Measurements from ENCODE around the gene CFAP46.
"Not testable (repeated sequence)": the region's sequence is repeated elsewhere in the genome, so short reads cannot be mapped to it uniquely, and the experiment has no call there.

Gene CFAP46

GRCh38 chr10:132825783-132826523 lies 116.4 kb downstream of the CFAP46 start:
- H3K27ac Mint-ChIP-seq, result not testable (repeated sequence)

GRCh38 chr10:132820056-132820455 lies 122.3 kb downstream of the CFAP46 start:
- Mint-ChIP-seq H3K9me3 (ENCODE audit: low read depth) (no peaks in the 10 kb centered on the region), H3K27ac (no peak overlapping the region), H3K27me3 (peaks cover 16% of the 10 kb centered on the region), H3K36me3 (no peaks in the 10 kb centered on the region), H3K4me3 (no peak overlapping the region), H3K4me1 (ENCODE audit: low read depth) (no peaks in the 10 kb centered on the region)

More at GRCh38 chr10:132825783-132826523, 116.4 kb downstream of the CFAP46 start:
- not testable (repeated sequence) for H3K27me3 Mint-ChIP-seq; H3K9me3 Mint-ChIP-seq (ENCODE audit: low read depth); H3K4me1 Mint-ChIP-seq (ENCODE audit: low read depth); H3K4me3 Mint-ChIP-seq; H3K36me3 Mint-ChIP-seq

DNA sequence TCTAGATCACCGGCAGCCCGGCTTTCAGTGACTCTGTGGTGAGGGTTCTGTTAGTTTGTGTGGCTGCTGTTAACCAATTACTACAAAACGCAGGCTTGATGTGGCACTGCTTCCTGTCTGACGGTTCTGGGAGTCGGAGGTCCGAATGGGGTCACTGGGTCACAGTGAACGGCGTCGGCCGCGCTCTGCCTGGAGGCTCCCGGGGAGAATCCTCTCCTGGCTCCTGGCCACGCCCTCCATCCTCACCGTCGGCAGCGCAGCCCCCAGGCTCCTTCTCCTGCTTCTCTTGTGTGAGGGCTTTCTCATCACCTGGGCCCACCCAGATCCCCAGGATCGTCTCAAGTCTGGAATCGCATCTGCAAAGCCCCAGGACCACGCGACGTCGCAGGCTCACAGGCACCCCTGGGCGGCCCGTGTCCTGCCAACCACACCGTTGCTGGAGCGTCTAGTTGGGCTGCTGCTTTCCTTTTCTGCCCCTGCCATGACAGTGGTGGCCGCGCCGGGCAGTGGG lies 124.6 kb downstream of the CFAP46 start:
- Mint-ChIP-seq H3K36me3 (no peaks in the 10 kb centered on the region), H3K9me3 (ENCODE audit: low read depth) (no peaks in the 10 kb centered on the region), H3K4me1 (ENCODE audit: low read depth) (no peaks in the 10 kb centered on the region), H3K27me3 (peaks cover 16% of the 10 kb centered on the region), H3K4me3 (no peak overlapping the region), H3K27ac (no peak overlapping the region)

DNA sequence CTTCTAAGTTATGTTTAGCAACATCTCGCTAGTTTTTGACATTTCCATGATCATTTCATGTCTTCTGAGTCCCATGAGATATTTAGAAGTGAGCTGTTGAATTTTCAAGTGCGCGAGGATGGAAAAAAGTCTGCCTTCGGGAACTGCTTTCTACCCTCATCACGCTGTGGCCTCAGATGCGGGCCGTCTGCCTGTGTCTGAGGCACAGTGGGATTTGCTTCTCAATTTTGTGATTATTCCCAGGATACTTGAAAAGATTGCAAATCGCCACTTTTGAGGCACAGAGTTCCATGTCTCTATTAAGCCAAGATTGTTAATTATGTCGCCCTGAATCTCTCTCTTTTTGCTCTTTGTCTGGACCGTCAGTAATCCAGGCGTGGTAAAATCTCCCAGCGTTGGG lies 125.7 kb downstream of the CFAP46 start:
- Mint-ChIP-seq H3K9me3 (ENCODE audit: low read depth) (no peaks in the 10 kb centered on the region), H3K4me1 (ENCODE audit: low read depth) (no peaks in the 10 kb centered on the region), H3K4me3 (no peak overlapping the region), H3K27ac (no peak overlapping the region), H3K36me3 (no peaks in the 10 kb centered on the region), H3K27me3 (peaks cover 16% of the 10 kb centered on the region)

- Mint-ChIP-seq H3K36me3 (no peaks in the 10 kb centered on the region), H3K27me3 (peaks cover 16% of the 10 kb centered on the region), H3K4me1 (ENCODE audit: low read depth) (no peaks in the 10 kb centered on the region), H3K27ac (no peak overlapping the region), H3K9me3 (ENCODE audit: low read depth) (no peaks in the 10 kb centered on the region), H3K4me3 (no peak overlapping the region)
Measured at GRCh38 chr10:132815168-132815857, 127.1 kb downstream of the CFAP46 start.

GRCh38 chr10:132814469-132814856 lies 127.9 kb downstream of the CFAP46 start:
- no peak overlapping the region for H3K4me3 Mint-ChIP-seq
- peaks cover 16% of the 10 kb centered on the region for H3K27me3 Mint-ChIP-seq
- no peaks in the 10 kb centered on the region for H3K9me3 Mint-ChIP-seq (ENCODE audit: low read depth)
- no peaks in the 10 kb centered on the region for H3K4me1 Mint-ChIP-seq (ENCODE audit: low read depth)
- H3K36me3 Mint-ChIP-seq, result no peaks in the 10 kb centered on the region
- no peak overlapping the region for H3K27ac Mint-ChIP-seq

DNA sequence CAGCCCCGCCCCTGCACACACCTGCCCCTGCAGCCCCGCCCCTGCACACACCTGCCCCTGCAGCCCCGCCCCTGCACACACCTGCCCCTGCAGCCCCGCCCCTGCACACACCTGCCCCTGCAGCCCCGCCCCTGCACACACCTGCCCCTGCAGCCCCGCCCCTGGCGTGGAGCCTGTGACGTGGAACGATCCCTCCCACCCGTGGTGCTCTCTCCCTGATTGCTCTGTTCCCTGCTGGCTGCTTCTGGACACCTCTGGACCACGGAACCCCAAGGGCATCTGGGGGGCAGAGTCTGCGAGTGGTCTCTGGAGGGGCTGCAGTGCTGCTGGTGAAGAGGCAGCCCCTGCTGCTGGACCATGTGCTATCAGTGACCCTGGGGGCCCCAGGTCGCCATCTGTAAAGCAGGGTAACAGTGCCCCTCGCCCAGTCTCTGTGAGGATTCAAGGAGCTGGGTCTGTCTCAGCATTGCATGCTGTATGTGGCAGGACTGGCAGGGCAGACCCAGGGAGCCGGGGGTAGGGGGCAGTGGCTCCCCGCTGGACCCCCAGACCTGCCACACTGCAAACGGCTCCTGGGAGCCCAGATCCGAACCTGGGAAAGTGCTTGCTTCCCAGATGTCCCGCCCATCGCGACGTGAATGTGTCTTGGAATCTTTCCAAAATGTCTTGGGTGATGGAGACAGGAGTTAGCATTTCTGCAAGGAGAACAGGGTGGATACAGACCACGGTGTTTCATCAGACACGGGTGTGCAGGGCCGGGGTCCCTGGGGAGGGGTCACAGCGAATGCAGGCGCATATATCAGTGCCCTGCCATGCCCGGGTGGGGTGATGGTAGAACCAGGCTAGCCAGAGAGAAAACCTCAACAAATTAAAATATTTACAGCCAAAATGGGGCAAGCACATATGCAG lies 128.6 kb downstream of the CFAP46 start:
- Mint-ChIP-seq H3K4me3 (no peak overlapping the region), H3K4me1 (ENCODE audit: low read depth) (no peaks in the 10 kb centered on the region), H3K27ac (no peak overlapping the region), H3K9me3 (ENCODE audit: low read depth) (no peaks in the 10 kb centered on the region), H3K36me3 (no peaks in the 10 kb centered on the region), H3K27me3 (peaks cover 16% of the 10 kb centered on the region)

DNA sequence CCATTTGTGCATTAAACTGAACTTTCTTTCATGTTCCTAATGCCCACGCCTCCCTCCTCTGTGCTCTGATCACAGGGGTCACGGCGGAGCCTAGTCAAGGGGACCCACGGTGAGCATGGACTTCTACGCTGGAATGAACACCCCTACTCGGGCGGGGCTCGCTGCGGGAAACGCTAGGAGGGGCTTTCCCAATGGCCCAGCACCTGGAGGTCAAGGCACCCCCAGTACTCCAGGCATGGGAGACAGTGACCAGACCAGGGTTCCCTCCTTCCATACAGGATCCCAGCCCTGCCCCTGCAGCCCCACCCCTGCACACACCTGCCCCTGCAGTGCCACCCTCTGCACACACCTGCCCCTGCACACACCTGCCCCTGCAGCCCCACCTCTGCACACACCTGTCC lies 129.4 kb downstream of the CFAP46 start:
- no peaks in the 10 kb centered on the region for H3K36me3 Mint-ChIP-seq
- H3K27ac Mint-ChIP-seq, result no peak overlapping the region
- no peaks in the 10 kb centered on the region for H3K4me1 Mint-ChIP-seq (ENCODE audit: low read depth)
- H3K4me3 Mint-ChIP-seq, result no peak overlapping the region
- H3K9me3 Mint-ChIP-seq (ENCODE audit: low read depth), result no peaks in the 10 kb centered on the region
- peaks cover 13% of the 10 kb centered on the region for H3K27me3 Mint-ChIP-seq

GRCh38 chr10:132812520-132812919 lies 129.8 kb downstream of the CFAP46 start:
- peaks cover 13% of the 10 kb centered on the region for H3K27me3 Mint-ChIP-seq
- no peak overlapping the region for H3K27ac Mint-ChIP-seq
- no peak overlapping the region for H3K4me3 Mint-ChIP-seq
- H3K36me3 Mint-ChIP-seq, result no peaks in the 10 kb centered on the region
- H3K4me1 Mint-ChIP-seq (ENCODE audit: low read depth), result no peaks in the 10 kb centered on the region
- H3K9me3 Mint-ChIP-seq (ENCODE audit: low read depth), result no peaks in the 10 kb centered on the region

DNA sequence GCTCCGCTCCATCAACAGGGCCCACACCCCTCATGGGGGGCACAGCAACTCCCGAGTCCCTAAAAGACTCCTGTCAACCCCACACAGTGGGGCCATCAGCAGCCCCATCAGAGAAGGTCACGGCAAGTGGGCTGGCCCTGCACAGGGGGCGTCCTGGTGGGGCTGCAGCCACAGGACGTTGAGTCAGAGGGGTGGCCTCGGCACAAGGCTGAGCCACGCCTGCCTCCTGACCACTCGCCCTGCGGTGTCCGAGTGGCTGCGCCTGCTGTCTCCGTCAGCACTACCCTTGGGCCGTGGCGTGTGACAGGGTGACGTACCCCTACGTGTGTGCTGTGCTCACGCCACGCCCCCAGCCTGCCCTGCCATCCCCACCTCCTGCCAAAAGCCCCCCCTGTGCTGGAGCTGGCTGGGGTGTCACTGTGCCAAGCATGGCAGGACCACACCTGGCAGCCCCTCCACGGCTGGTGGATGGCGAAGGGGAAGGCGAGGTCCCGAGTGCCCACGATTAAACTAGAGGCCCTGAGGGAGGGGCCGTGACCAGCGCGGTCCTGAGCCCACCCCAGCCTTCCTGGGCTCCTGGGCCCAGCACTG lies 130.4 kb downstream of the CFAP46 start:
- Mint-ChIP-seq H3K4me3 (no peak overlapping the region), H3K9me3 (ENCODE audit: low read depth) (no peaks in the 10 kb centered on the region), H3K4me1 (ENCODE audit: low read depth) (no peaks in the 10 kb centered on the region), H3K36me3 (no peaks in the 10 kb centered on the region), H3K27me3 (peaks cover 9% of the 10 kb centered on the region), H3K27ac (no peak overlapping the region)

DNA sequence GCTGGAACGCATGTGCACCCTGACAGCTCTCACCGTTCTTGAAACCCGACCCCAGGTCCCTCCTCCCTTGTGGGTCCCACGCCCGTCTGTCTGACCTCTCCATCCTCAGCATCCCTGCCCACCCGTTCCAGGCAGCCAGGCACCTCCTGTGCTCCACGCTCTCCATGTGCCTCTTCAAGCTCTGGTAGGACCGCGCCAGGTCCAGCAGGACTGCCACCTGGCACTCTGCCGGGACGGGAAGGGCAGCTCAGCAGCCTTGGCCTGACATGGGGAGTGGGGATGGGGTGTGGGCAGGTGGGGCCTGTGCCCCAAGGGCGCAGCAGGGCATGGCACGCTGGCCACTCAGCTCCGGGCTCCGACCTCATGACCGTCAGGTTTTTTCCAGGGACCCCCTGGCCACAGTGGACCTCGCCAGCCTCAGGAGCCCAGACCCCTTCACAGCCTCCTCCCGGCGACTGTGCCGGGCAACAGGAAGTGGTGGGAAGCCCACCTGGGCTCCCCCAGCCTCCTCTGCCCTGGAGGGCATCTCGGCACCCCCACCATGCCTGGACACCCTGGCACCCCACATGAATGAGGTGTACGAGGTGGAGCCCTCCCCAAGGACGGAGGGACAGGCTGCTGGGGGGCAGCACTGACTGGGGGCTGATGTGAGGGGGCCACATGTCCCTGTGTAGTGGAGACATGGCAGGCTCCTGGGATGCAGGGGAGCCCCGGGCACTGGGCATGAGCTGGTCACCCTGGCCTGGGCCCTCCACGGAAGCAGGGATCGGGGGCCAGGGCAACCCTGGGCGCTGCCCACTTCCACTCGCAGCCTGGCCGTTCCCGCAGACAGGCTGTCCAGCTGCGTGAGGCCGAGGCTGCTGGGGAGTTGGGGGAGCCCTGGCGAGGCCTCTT lies 131.3 kb downstream of the CFAP46 start:
- Mint-ChIP-seq H3K4me3 (no peak overlapping the region), H3K27ac (no peak overlapping the region), H3K36me3 (no peaks in the 10 kb centered on the region), H3K9me3 (ENCODE audit: low read depth) (no peaks in the 10 kb centered on the region), H3K4me1 (ENCODE audit: low read depth) (no peaks in the 10 kb centered on the region), H3K27me3 (peaks cover 5% of the 10 kb centered on the region)

DNA sequence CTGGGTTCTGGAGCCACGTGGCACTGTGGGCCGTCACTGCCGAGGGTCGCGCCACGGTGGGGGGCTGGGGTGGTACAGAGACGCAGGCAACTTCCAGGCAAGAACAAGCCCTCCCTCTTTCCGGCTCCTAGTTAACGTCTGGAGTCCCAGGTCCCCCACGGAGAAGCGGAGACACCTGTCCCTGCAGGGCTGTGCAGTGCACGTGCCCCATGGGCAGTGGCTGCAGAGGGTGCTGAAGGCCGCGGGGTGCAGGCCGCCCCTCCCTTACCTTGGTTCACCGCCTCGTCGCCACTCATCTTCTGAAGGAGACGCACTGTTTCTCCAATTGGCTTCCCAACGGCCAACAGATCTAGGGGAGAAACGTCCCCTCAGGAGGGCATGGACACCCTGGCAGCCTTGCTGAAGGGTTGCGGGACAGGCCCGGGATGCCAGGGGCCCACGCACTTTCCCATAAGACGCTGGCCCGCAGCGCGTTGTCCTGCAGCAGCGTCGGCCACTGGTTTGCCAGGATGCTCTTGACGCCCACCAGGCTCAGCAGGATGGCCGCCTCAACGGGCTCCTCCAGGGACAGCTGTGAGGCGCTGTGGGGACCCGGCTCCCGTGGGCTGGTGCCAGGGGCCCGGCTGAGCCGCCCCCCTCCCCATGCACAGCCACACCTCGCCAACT lies 132.1 kb downstream of the CFAP46 start:
- no peaks in the 10 kb centered on the region for H3K27me3 Mint-ChIP-seq
- no peak overlapping the region for H3K4me3 Mint-ChIP-seq
- no peaks in the 10 kb centered on the region for H3K36me3 Mint-ChIP-seq
- no peaks in the 10 kb centered on the region for H3K9me3 Mint-ChIP-seq (ENCODE audit: low read depth)
- H3K27ac Mint-ChIP-seq, result no peak overlapping the region
- H3K4me1 Mint-ChIP-seq (ENCODE audit: low read depth), result no peaks in the 10 kb centered on the region

DNA sequence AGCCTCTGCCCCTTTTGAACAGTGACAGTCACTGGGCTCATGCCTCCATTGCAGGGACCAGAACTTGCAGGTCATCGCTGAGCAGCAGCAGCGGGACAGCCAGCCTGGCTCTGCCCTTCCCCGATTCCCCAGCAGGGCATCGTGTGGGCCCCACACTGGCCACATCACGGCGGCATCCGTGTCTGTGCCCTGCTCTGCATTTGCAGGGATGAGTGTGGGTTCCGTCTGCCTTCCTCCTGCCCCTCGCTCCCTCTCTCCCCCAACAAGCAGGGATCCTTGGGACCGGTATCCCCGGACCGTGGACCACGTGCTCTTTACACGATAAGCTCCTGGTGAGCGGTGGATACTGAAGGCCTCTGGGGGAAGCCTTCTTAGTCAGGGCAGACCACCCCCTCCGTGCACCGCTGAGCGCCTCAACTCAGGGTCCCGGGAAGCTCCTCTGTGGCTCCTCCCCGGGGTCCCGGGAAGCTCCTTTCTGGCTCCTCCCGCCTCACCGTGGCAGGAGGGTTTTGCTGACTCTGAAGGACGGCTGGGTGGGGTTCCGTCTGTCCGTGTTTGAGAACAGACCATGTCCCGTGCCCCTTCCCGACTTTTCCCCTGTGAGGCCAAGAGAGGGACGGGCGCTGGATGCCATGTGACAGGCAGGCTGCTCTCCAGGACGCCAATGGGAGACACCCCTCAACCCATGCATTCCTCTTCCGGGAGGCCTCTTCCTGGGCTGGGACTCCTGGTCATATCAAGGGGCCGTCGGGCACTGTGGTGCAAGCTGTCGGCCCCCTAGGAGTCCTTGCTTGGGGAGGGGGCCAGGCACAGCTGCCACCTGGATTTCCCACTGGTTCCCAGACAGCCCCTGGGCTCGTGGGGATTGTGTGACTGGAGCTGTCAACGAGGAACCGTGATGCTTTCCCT lies 132.9 kb downstream of the CFAP46 start:
- H3K4me3 Mint-ChIP-seq, result no peak overlapping the region
- H3K36me3 Mint-ChIP-seq, result no peaks in the 10 kb centered on the region
- no peaks in the 10 kb centered on the region for H3K9me3 Mint-ChIP-seq (ENCODE audit: low read depth)
- no peak overlapping the region for H3K27ac Mint-ChIP-seq
- no peaks in the 10 kb centered on the region for H3K27me3 Mint-ChIP-seq
- H3K4me1 Mint-ChIP-seq (ENCODE audit: low read depth), result no peaks in the 10 kb centered on the region
